ENCODE measurements around the gene SEMA3E.
"Not testable (repeated sequence)": the region's sequence is repeated elsewhere in the genome, so short reads cannot be mapped to it uniquely, and the experiment has no call there.

The SEMA3E gene

GRCh38 chr7:83552556-83552955 is 96.4 kb downstream of the SEMA3E start:
- not testable (repeated sequence) for DNase-seq

- no peak for DNase-seq
Measured at GRCh38 chr7:83550100-83550499, 98.8 kb downstream of the SEMA3E start.

GRCh38 chr7:83548250-83548649 is 100.7 kb downstream of the SEMA3E start:
- DNase-seq: no peak

GRCh38 chr7:83547526-83547925 is 101.4 kb downstream of the SEMA3E start:
- no peak for DNase-seq

GRCh38 chr7:83546586-83546985 is 102.4 kb downstream of the SEMA3E start:
- DNase-seq: no peak

- DNase-seq: no peak
Measured at GRCh38 chr7:83541187-83541960, 107.6 kb downstream of the SEMA3E start.

GRCh38 chr7:83534488-83534887 is 114.5 kb downstream of the SEMA3E start:
- no peak for DNase-seq

- DNase-seq: no peak
Measured at GRCh38 chr7:83532219-83532618, 116.7 kb downstream of the SEMA3E start.

- DNase-seq: no peak
Measured at GRCh38 chr7:83531766-83532165, 117.2 kb downstream of the SEMA3E start.

- no peak for DNase-seq
Measured at GRCh38 chr7:83528925-83529423, 120.0 kb downstream of the SEMA3E start.

GRCh38 chr7:83524277-83525075 is 124.5 kb downstream of the SEMA3E start:
- DNase-seq: no peak

GRCh38 chr7:83520726-83521125 is 128.2 kb downstream of the SEMA3E start:
- DNase-seq: no peak

GRCh38 chr7:83519240-83519639 is 129.7 kb downstream of the SEMA3E start:
- no peak for DNase-seq

- no peak for DNase-seq
Measured at GRCh38 chr7:83517035-83517700, 131.8 kb downstream of the SEMA3E start.

GRCh38 chr7:83514977-83515376 is 134.0 kb downstream of the SEMA3E start:
- no peak for DNase-seq

GRCh38 chr7:83509255-83510021 is 139.5 kb downstream of the SEMA3E start:
- no peak for DNase-seq

- DNase-seq: no peak
Measured at GRCh38 chr7:83504330-83504729, 144.6 kb downstream of the SEMA3E start.

- DNase-seq: no peak
Measured at GRCh38 chr7:83502636-83503035, 146.3 kb downstream of the SEMA3E start.

GRCh38 chr7:83494683-83495082 is 154.3 kb downstream of the SEMA3E start:
- DNase-seq: no peak

GRCh38 chr7:83492802-83493201 is 156.1 kb downstream of the SEMA3E start:
- DNase-seq: no peak

- no peak for DNase-seq
Measured at GRCh38 chr7:83487801-83488200, 161.1 kb downstream of the SEMA3E start.

GRCh38 chr7:83486957-83487356 is 162.0 kb downstream of the SEMA3E start:
- DNase-seq: no peak

- DNase-seq: no peak
Measured at GRCh38 chr7:83486536-83486935, 162.4 kb downstream of the SEMA3E start.

All from CD4-positive, alpha-beta T cell treated with Interleukin-1 beta for 1 hour (primary cell).